HG03097 (cell line): Measurements from ENCODE around the gene MON1A.
"Not testable (repeated sequence)": the region's sequence is repeated elsewhere in the genome, so short reads cannot be mapped to it uniquely, and the experiment has no call there.

Experiments used
- ATAC-seq: cut with Tn5 transposase; IDR thresholded peaks from one replicate; pipeline ENCODE4 v1.9.1; 2021; ENCODE audit not compliant: unreplicated experiment, low FRiP score

MON1A gene

GRCh38 chr3:49924683-49925082 lies 4.9 kb downstream of the MON1A start:
- ATAC-seq: no peak

- not testable (repeated sequence) for ATAC-seq
Observed at GRCh38 chr3:49917806-49918590, 11.6 kb downstream of the MON1A start.

GRCh38 chr3:49916686-49917085 lies 12.9 kb downstream of the MON1A start:
- ATAC-seq: no peak

GRCh38 chr3:49914906-49915305 lies 14.7 kb downstream of the MON1A start:
- ATAC-seq: no peak

GRCh38 chr3:49912881-49913281 lies 16.7 kb downstream of the MON1A start:
- ATAC-seq: no peak

GRCh38 chr3:49911611-49912010 lies 18.0 kb downstream of the MON1A start:
- no peak for ATAC-seq

GRCh38 chr3:49911124-49911420 lies 18.5 kb downstream of the MON1A start:
- ATAC-seq: no peak

- ATAC-seq: no peak
Observed at GRCh38 chr3:49910409-49911123, 19.0 kb downstream of the MON1A start.

- ATAC-seq: no peak
Observed at GRCh38 chr3:49908373-49909199, 21.0 kb downstream of the MON1A start.

GRCh38 chr3:49906073-49906743 lies 23.4 kb downstream of the MON1A start:
- ATAC-seq: no peak

GRCh38 chr3:49904448-49904847 lies 25.2 kb downstream of the MON1A start:
- ATAC-seq: not testable (repeated sequence)

- ATAC-seq: peak; percentile 46
Observed at GRCh38 chr3:49903451-49904424, 25.9 kb downstream of the MON1A start, which contains the start of gene MST1R. Gene MST1R (minus strand): TSS chr3:49903873. CDS start chr3:49903609, 264 bp downstream.

GRCh38 chr3:49902511-49903345 lies 26.9 kb downstream of the MON1A start:
- ATAC-seq: no peak

- no peak for ATAC-seq
Observed at GRCh38 chr3:49901366-49902339, 28.0 kb downstream of the MON1A start.

GRCh38 chr3:49900491-49901153 lies 29.0 kb downstream of the MON1A start:
- no peak for ATAC-seq

GRCh38 chr3:49899815-49900214 lies 29.8 kb downstream of the MON1A start:
- ATAC-seq: no peak

- ATAC-seq: no peak
Observed at GRCh38 chr3:49898991-49899390, 30.6 kb downstream of the MON1A start.
